Endometrium (tissue), 2 donors: Measurements from ENCODE around the gene MRS2.
"Not testable (repeated sequence)": the region's sequence is repeated elsewhere in the genome, so short reads cannot be mapped to it uniquely, and the experiment has no call there.

Source experiments
- FAIRE-seq: peaks from 2 replicates; lab custom pipeline; 2012; peaks lifted over from hg19 to GRCh38; lab: Jason Lieb, UNC
- donor health status: control.
- donor health status: control.

MRS2 gene

GRCh38 chr6:24391208-24391607 lies 11.5 kb upstream of the MRS2 start:
- no peak for FAIRE-seq

- no peak for FAIRE-seq
Observed at GRCh38 chr6:24391756-24392405, 10.9 kb upstream of the MRS2 start.

- no peak for FAIRE-seq
Observed at GRCh38 chr6:24394061-24394779, 8.5 kb upstream of the MRS2 start.

GRCh38 chr6:24394780-24395437 lies 7.8 kb upstream of the MRS2 start:
- no peak for FAIRE-seq

- no peak for FAIRE-seq
Observed at GRCh38 chr6:24396824-24397223, 5.9 kb upstream of the MRS2 start.

- no peak for FAIRE-seq
Observed at GRCh38 chr6:24397631-24398030, 5.1 kb upstream of the MRS2 start.

- FAIRE-seq = not testable (repeated sequence)
Observed at GRCh38 chr6:24400045-24401039, 2.4 kb upstream of the MRS2 start.

- no peak for FAIRE-seq
Observed at GRCh38 chr6:24401458-24401857, 1.3 kb upstream of the MRS2 start.

- no peak for FAIRE-seq
Observed at GRCh38 chr6:24403501-24403824, 727 bp downstream of the MRS2 start.

GRCh38 chr6:24405262-24405661 lies 2.5 kb downstream of the MRS2 start:
- FAIRE-seq = no peak

- no peak for FAIRE-seq
Observed at GRCh38 chr6:24408719-24409410, 6.1 kb downstream of the MRS2 start.

- FAIRE-seq = no peak
Observed at GRCh38 chr6:24410622-24411021, 7.9 kb downstream of the MRS2 start.

GRCh38 chr6:24412294-24412693 lies 9.6 kb downstream of the MRS2 start:
- no peak for FAIRE-seq

GRCh38 chr6:24414531-24414930 lies 11.8 kb downstream of the MRS2 start:
- not testable (repeated sequence) for FAIRE-seq

- FAIRE-seq = no peak
Observed at GRCh38 chr6:24415753-24416152, 13.0 kb downstream of the MRS2 start.

- FAIRE-seq = no peak
Observed at GRCh38 chr6:24419526-24419925, 16.8 kb downstream of the MRS2 start.

- no peak for FAIRE-seq
Observed at GRCh38 chr6:24425091-24425490, 22.4 kb downstream of the MRS2 start.

GRCh38 chr6:24426729-24427446 lies 24.2 kb downstream of the MRS2 start:
- no peak for FAIRE-seq

GRCh38 chr6:24428615-24429014 lies 25.9 kb downstream of the MRS2 start:
- FAIRE-seq = no peak

- no peak for FAIRE-seq
Observed at GRCh38 chr6:24429146-24429545, 26.4 kb downstream of the MRS2 start.

GRCh38 chr6:24430086-24430485 lies 27.4 kb downstream of the MRS2 start:
- FAIRE-seq = no peak
